ENCODE results near the gene HCN2.

HCN2 gene

GRCh38 chr19:633786-634639 lies 44.3 kb downstream of the HCN2 start:
- no peak for DNase-seq (ENCODE audit: extremely low spot score, insufficient read length, low read depth)
- FAIRE-seq = no peak

GRCh38 chr19:634975-635652 lies 45.4 kb downstream of the HCN2 start:
- DNase-seq (ENCODE audit: extremely low spot score, insufficient read length, low read depth) (no peak), FAIRE-seq (no peak)

DNA sequence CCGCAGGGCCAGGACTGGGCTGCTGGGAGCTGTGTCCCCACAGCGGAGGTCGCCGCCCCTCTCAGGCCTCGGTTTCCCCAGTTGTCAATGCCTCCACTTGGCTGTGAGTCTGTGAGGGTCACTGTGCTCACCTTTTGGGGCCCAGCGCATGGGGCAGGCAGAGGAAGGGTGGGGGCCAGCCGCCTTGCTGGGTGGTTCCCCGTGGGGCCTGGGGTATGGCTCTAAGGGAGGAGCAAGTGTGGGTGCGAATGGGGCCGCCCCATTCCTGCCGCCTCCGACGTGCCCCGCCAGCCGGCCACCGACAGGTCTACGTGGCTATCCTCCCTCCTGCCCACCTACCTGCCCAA lies 49.2 kb downstream of the HCN2 start:
- FAIRE-seq (no peak), DNase-seq (ENCODE audit: extremely low spot score, insufficient read length, low read depth) (no peak)

GRCh38 chr19:639253-640160 lies 49.8 kb downstream of the HCN2 start, which contains the start of gene FGF22:
TSS of gene FGF22 (plus strand) at chr19:639879. CDS start at chr19:639926, 47 bp downstream.
- FAIRE-seq (peak; percentile 56), DNase-seq (ENCODE audit: extremely low spot score, insufficient read length, low read depth) (peak; percentile 89)

DNA sequence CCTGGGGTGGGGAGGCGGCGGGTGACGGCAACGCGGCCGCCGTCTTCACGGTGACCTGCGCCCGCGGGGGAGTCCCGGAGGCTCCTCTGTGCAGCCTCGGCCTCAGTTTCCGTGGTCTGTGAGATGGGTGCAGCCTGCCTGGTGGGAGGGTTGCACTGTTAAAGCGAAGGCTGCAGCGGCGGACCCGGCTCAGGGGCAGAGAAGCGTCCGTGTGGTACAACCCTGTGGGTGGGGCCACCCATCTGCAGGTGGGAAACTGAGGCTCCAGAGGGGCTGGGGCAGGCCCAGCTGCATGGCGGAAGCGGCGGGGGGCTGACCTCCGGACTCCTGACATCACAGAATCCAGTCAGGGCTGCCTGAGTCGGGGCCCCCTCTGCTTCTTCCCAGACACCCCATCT lies 50.5 kb downstream of the HCN2 start:
- no peak for FAIRE-seq
- no peak for DNase-seq (ENCODE audit: extremely low spot score, insufficient read length, low read depth)

- FAIRE-seq (no peak), DNase-seq (ENCODE audit: extremely low spot score, insufficient read length, low read depth) (no peak)
Observed at GRCh38 chr19:640606-641189, 51.0 kb downstream of the HCN2 start.

GRCh38 chr19:641702-642101 lies 52.0 kb downstream of the HCN2 start:
- FAIRE-seq = no peak
- no peak for DNase-seq (ENCODE audit: extremely low spot score, insufficient read length, low read depth)

DNA sequence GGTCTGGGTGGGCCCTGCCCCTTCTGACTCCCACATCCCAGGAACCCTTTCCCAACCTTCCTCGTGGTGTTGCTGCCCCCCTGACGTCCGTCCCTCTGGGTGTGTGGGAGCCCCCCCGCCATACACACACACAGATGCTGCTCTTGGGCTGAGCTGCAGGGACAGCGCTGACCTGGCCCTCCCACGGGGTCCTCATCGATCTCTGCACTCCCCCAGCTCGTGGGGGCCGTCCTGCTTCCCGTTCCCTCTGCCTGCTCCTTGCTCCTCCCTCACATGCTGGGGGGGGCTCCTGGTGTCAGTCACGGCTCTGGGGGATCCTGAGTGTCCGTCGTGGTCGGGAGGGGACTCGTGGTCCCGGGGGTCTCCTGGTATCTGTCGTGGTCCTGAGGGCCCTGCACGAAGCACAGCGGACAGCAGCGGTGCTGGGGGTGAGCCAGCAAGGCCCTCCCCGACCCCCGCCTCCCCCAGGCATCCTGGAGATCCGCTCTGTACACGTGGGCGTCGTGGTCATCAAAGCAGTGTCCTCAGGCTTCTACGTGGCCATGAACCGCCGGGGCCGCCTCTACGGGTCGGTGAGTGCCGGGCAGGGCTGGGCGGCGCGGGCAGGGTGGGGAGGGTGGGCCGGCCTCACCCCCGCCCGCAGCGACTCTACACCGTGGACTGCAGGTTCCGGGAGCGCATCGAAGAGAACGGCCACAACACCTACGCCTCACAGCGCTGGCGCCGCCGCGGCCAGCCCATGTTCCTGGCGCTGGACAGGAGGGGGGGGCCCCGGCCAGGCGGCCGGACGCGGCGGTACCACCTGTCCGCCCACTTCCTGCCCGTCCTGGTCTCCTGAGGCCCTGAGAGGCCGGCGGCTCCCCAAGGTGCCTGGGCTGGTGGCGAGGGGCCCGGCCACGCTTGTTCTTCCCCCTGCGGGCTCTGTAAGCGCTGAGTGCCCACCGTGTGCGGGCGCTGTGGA lies 53.4 kb downstream of the HCN2 start:
- no peak for FAIRE-seq

DNA sequence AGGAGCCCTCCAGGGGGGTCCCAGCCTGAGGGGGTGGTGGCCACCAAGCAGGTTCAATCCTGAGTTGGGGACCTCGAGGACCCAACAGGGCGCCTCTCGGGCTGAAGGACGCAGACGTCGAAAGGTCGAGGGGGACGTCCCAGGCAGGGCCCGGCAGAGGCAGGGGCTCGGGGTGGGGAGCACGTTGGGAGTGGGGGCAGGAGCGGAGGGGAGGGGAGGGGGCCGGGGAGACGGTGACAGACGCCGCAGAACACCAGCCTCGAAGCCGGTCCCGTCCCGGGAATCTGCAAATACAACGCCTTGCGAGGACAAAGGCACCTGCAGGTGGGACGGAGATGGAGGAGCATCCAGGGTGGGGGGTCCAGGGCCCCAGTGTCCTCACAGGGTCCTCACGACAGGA lies 54.1 kb downstream of the HCN2 start:
- DNase-seq (ENCODE audit: extremely low spot score, insufficient read length, low read depth) = no peak
- FAIRE-seq = no peak

More for the DNA sequence above, 53.4 kb downstream of the HCN2 start:
- DNase-seq (ENCODE audit: extremely low spot score, insufficient read length, low read depth) = no peak

GRCh38 chr19:644363-644762 lies 54.7 kb downstream of the HCN2 start:
- no peak for FAIRE-seq
- DNase-seq (ENCODE audit: extremely low spot score, insufficient read length, low read depth) = no peak

DNA sequence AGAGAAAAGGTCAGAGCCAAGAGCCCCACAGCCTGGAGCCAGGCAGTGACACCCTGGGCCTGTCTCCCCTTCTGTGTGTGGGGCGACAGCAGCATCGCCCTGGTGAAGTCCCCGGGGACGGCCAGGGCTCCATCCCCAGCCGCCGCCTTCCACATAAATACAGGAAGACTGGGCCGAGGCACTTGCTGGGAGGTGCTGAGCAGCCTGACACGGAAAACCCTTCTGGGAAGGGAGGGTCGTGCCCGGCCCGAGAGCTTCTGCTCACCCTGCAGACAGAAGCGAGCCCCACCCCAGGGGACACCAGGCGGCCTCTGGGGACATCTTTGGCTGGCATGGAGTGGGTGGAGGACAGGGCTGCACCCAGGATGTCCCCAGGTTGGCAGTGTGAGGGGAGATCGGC lies 55.1 kb downstream of the HCN2 start:
- no peak for FAIRE-seq

GRCh38 chr19:645912-646778 lies 56.5 kb downstream of the HCN2 start:
- FAIRE-seq (no peak), DNase-seq (ENCODE audit: extremely low spot score, insufficient read length, low read depth) (no peak)

More for the DNA sequence above, 55.1 kb downstream of the HCN2 start:
- no peak for DNase-seq (ENCODE audit: extremely low spot score, insufficient read length, low read depth)

GRCh38 chr19:646779-647565 lies 57.3 kb downstream of the HCN2 start:
- FAIRE-seq (no peak), DNase-seq (ENCODE audit: extremely low spot score, insufficient read length, low read depth) (no peak)

- DNase-seq (ENCODE audit: extremely low spot score, insufficient read length, low read depth) (no peak), FAIRE-seq (no peak)
Observed at GRCh38 chr19:647566-648284, 58.0 kb downstream of the HCN2 start.

GRCh38 chr19:648305-648704 lies 58.6 kb downstream of the HCN2 start:
- DNase-seq (ENCODE audit: extremely low spot score, insufficient read length, low read depth) = no peak

GRCh38 chr19:648904-649801 lies 59.5 kb downstream of the HCN2 start:
- FAIRE-seq = no peak
- no peak for DNase-seq (ENCODE audit: extremely low spot score, insufficient read length, low read depth)

More at GRCh38 chr19:648305-648704, 58.6 kb downstream of the HCN2 start:
- FAIRE-seq = no peak
